Measurements from ENCODE around the gene NKX6-2.

DNA sequence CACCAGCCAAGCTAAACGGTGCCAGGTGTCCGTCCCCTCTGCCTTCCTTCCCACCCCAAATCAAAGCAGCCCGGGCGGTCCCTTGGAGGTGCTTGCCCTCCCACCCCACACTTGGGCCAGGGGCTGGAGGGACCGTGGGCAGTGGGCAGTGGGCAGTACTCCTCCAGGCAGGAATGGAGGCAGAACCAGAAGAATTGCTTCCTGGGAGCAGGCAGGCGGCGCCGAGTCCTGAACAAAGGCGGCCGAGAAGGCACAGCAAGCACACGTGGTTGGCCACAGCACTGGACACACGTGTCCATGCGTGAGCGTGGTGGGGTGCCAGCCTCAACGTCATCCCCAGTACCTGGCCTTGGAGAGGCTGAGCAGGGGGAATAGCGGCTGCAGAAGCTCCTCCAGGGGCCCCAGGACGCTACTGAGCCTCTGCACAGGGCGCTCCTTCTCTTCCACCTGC, 48.4 kb upstream of the NKX6-2 start:
- TF ChIP-seq EZH2 (IDR thresholded peaks at IDR 0.05; ENCODE audit: borderline replicate concordance): no peak
- no peak for TF ChIP-seq CTCF (IDR thresholded peaks at IDR 0.05; ENCODE audit: poor library complexity)
